GM18870 (cell line): ENCODE data around the gene SGIP1.
A peak's percentile ranks its signal among the peaks of the same experiment; 100 is the strongest.

Experiments used
- ATAC-seq: cut with Tn5 transposase; IDR thresholded peaks from one replicate; pipeline ENCODE4 v1.9.1; 2021; ENCODE audit warnings: moderate library complexity; ENCODE audit not compliant: unreplicated experiment

The SGIP1 gene

DNA sequence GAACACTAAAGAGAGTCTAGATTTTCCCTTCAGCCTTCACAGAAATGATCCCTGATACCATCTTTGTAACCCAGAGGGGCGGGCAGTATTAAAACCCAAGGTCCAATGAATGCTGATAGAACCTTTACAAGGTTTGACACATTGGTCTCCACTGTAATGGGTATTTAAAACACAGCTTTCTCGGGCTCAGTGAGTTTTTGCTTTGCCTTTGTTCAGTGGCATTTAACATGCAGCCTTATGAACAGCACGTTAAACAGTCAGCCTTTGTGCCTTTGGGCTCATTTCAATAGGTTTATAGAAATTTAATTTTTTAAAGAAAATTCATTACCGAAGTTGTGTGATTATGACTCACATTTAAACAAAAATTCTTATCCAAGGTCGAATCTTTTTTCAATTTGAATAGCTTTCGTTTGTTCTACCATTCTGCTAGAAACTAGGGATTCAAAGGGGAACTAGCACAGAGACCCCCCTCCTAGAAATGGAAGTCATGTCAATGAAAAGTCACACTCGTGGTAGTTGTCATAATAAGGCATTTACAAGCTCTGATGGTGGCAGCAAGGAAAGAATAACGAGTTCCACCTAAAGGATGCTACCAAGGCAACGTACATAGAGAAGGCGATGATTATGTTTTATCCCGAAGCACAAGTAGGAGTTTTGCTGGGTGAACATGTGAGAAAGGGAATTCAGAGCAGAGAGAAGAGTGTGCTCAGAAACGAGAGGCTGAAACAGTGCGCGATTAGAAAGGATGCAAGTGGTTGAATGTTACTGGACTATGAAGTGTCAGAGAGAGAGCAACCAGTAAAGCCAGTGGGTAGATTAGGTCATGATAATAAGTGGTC, 66.2 kb downstream of the SGIP1 start:
- ATAC-seq: no peak

DNA sequence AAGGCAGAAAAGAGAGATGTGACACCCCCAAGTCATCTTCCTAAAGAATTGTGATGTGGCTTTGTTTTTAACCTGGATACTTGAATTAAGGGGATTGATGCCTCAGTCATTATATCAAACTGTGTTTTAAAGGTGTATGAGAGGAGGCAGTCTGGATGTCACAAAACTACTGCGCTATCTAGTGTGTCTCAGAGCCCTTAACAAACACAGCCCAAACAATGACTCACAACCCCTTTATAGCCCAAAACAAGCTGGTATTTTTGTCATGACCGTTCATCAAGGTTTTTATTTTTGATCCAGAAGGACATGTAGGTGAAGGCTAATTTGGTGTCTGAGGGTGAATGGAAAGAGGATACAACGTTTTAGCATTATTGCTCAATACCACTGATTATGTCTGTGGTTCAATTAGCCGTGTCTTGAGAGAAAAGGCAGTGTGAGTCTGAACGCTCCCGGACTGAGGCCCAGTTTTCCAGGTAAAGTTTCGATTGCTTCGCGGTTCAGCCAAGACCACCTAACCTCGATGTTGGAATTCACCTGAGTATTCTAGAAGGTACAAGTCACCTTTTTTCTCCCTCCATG, 71.6 kb downstream of the SGIP1 start:
- no peak for ATAC-seq

DNA sequence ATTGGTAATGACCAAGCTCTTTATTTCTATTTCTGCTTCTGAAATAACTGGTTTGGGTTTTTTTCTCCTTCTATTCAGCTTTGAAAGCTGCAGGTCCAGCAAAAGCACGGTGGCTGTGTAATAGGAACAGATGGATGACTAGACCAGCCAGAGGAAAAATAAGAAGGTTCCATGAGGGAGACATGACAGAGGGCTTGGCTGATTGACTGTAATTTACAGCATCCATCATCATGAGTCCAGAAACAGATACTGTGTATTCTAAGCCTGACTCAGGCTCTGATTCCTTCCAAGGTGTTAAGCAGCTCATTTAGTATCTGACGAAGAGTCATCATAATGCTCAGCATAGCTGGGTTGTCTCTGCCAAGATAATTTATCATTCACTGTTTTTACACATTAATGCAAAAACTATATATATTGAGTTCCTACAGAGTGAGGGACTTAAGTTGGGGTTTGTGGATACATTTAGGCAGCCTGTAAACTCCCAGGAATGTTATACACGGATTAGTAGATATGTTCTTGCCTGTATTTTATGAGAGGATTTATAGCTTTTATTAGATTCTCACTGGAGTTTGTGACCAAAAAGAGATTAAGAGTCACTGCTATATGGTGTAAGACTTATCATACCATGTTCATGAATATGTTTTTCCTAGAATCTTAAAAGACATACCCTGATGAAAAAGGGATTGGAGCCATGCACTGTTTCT, 72.6 kb downstream of the SGIP1 start:
- ATAC-seq: no peak

DNA sequence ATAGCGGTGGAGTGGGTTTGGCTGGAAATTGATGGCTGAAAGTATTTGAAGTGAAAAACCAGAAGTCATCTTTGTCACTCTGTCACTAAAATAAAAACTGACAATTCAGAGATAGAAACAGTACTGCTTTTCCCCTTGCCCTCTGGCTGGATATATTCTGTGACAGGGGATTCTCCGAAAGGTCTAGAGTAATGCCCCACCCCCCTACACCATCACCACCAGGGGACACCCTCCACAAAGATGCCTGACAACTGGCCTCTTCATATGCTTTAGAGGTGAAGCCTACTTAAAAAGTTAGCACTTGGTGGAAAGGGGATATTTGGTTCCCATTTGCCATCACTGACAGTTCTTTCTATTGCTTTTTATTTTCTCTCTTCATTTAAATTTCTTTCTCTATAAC, 73.5 kb downstream of the SGIP1 start:
- no peak for ATAC-seq

DNA sequence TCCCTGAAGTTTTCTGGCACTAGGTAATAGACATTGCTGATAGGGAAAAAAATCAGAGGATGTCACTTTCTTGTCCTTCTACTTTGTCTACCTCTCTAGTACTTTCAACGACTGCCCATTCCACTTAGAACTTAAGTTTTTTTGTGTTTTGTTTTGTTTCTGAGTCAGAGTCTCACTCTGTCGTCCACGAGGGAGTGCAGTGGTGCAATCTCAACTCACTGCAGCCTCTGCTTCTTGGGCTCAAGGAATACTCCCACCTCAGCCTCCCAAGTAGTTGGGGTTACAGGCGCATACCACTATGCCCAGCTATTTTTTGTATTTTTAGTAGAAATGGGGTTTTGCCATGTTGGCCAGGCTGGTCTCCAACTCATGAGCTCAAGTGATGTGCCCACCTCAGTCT, 79.2 kb downstream of the SGIP1 start:
- ATAC-seq: no peak

DNA sequence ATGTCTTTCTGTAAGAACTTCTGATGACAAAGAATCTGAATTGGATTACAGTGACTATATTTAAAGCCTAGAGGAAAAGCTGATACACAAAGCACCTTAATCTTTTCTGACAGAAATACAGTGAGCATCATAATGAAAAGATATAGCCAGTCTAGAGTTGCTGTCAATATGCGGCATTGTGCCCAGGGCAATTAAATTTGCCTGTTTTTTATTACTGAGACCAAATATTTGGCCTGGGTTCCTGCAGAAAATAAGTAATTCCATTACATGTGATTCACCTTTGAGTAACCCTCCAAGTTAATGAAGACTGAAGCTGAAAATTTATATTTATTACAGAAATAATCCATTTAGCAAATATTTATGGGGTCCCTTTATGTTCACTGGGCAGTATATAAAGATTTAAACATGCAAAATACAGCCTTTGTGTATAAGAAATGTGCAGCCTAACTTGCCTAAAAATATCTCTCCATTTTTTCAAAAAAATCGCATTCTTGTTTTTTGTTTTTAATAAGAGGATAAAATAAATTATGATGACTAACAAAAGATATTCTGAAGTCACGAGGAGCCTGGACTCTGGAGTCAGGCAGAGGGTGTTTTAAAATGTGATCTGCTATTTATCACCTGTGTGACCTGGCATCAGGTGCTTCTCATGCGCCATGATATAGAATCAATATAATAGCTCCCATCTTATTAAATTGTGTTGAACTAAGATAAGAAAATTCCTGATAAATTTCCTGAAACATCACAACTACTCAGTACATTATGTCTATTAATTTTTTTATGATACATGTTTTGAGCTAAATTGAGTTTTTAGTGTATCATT, 83.6 kb downstream of the SGIP1 start:
- no peak for ATAC-seq

DNA sequence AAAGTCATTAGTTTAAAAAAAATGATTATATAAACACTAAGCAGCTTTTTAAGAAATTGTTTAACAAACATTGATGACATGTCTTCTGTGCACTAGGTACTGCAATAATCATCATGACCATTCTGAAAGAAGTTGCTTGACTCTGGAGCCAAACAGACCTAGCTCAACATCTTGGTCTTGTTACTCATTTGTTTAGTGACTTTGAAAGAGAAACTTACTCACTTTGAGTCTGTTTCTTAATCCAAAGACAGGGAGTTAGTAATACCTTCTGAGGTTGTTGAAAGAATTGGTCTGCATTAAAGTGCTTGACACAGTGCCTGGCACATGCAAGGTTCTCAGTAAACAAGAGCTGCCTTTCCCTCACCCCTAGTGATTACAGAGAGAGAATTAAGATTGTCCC, 84.4 kb downstream of the SGIP1 start:
- ATAC-seq: no peak

DNA sequence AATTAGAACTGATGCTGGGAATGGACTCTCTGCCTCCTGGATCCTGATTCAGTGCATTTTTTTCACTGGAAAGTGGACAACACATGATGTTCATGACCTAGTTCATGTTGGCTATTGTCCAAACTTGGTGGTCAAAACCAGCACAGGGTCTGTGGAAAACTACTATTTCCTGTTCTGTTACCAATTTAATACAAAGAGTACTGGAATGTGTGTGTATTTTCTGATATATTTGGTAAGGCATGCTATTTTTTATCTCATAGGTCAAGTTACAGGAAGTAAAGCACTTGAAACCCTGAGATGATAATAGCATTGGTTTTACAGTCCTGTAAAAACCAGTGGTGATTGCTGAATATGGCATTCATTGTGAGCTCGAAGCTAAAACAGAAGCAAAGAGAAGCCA, 89.9 kb downstream of the SGIP1 start:
- no peak for ATAC-seq

DNA sequence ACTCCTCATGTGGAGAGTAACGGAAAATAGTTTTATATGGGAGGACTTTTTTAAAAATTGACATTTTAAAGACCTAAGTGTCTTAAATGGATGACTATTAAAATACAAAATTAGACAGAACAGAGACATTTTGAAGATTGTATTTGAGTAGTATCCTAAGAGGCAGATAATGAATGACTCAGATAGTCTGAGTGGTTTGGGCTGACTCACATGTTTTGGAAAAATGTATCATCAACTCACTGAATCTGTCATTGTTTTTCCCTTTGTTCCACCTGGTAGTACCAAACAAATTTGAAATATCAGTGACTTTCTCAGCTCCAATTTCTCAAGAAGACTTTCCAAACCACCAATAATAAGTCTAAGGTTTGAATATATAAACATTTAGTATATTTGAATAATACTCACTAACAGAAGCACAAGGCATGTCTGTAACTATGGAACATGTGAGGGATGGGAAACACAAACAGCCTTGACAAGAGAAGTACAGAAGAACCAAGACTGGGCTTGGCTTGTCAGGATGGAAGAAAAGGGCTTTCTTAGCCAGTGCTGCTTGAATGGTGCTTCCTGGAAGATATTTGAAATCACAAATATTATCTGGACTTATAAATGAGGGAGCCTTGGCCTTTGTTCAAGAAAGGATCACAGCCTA, 90.6 kb downstream of the SGIP1 start:
- no peak for ATAC-seq

DNA sequence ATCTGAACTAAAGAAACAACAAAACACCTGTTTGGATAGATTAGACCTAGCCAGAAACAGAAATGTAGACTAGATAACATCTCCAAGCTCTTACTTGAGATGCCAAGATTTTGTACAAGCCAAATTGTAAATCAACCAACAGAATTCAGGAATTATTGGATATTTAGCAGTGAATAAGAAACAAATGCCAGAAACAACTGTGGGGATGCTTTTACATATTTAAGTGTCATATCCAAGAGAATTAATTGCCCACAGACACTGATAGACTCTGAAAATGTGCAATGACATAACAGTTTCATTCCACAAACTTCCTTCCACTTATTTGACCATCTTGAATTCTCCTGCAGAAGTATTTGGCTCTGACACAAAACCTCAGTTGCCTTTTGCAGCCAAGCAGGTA, 92.3 kb downstream of the SGIP1 start:
- no peak for ATAC-seq

DNA sequence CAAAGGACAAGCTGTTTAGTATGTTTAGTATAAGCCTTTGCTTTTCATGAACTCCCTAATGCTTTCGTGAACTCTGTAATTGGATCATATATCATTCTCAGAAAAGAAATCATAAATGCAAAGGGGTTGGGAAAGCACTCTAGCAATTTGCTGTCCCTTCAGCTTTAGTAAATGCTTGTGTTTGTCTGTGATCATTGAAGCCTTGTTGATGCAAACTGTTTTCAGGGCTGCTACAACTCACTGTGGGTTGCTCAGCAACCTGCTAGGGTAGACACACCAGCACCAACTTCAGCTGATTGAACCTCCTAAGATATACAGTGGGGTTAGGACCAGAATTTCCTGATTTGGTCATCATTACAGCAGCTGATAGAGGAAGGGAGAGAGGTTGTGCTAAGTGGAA, 95.0 kb downstream of the SGIP1 start:
- no peak for ATAC-seq

DNA sequence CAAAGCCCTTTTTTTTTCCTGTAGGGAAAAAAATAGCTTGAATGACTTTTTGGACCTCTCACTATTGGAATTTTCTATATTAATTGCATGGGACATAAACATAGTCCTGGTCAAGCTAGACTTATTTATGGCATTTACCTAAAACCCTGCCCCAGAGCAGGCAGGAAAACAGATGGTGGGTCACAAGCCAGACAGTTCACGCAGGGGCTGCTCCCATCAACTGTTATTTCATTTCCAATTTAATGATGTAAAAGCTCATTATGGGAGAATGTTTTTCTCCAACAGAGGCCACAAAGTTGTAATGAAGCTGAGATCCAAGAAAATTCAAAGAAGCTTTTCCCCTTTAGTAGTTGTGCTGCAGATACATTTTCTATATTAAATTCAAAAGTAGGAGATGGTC, 99.2 kb downstream of the SGIP1 start:
- ATAC-seq: no peak

DNA sequence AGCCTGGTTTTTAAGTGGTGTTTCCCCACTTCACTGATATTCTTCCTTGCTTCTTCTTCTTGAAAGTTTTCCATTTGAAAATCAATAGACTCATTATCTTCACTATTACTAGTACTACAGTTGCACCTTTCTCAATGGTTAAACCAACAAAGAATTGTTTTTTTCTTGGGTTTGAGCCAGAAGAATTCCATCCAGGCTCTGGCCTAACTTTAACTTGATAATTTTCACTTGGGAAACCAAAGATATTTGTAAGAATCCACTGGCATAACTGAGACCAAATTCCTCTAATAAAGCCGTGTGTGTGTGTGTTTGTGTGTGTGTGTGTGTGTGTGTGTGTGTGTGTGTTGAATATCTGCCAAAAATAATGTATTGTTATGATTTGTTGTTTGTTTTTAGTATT, 103.2 kb downstream of the SGIP1 start:
- no peak for ATAC-seq

DNA sequence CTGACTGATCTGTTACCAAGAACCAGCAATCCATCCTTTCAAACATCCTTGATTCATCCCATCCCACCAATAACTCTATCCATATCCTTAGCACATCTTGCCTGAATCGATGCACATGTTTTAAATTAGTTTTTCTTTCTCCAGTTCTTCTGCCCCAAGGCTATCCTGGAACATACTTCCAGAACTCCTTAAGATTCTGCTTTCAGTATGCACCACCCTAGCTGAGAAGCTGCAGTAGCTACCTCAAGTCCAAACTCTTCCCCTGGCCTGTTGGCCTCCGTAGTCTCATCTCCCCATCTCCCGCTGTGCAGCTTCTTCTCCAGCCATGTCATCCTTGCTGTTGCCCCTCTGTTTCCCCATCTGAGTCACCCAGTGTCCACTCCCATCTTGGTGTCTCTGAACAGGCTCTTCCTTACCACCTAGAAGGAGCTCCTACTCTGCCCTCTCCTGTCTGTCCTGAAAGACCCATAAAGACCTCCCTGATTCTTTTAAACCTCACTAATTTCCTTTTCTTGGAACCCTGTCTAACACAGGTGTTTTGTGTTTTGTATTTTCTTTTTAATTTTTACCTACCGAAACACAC, 108.0 kb downstream of the SGIP1 start:
- ATAC-seq: no peak

DNA sequence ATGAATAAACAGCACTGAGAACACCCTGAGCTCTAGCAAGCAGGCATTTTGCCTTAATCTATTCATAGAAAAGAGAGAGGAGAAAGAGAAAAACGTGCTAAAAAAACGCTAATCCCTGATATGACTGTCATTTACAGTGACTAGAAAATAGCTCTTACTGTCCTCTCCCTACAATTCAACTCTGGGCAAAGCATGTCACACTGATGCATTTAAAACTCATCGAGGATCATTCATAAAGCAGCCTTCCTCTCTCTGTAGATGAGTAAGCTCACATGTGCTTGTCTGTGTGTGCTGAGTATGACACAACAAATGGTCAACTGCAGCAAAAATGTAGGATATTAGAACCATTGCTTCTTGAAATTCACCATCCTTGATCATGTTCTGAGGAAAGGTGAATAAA, 109.0 kb downstream of the SGIP1 start:
- ATAC-seq: no peak

DNA sequence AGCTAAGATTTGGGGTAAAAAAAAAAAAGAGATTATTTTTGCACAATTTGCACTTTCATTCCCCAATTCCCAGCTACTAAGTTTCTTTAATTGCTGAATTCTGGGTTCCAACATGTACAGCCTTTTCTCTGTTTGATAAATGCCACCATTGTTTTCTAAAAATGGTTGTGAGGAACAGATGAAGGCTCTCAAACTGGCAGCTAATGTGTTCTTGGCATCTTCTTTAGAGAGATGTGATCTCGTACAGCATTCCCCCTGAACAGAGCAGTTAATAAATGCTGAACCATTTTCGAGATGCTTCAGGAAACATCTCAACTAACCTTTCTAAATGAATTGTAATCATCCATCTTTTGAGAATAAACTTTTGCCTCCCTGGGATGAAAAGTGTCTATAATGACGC, 110.4 kb downstream of the SGIP1 start:
- ATAC-seq: no peak

DNA sequence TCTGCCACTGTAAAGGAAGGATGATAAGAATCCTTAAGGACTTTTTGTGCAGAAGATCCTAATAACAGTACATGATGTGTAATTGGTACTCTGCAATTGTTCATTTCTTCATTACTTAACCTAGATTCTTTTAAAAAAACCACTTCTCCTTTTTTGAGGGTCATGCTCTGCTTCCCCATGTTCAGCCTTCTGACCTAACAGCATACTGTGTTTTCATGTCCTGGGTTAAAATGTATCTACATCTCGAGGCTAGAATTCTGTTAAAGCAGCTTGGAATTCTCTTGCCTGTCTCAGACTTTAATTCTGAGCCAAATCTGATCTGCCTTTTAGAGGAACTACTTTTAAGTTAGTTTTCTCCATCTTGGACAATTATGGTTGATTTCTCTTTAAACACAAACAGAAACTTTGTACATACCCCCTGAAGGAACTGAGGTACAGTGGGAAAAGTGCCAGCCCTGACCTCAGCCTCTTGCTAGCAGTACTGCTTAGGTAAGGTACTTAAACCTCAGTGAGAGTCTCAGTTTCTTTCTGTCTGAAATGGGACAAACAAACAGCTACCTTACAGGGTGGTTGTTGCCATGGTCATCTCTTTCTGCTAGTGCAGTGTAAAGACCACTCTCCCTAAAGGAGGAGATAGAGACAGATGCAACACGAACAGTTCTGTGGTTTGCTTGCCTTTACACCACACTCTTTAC, 115.1 kb downstream of the SGIP1 start:
- peak; percentile 88 for ATAC-seq

DNA sequence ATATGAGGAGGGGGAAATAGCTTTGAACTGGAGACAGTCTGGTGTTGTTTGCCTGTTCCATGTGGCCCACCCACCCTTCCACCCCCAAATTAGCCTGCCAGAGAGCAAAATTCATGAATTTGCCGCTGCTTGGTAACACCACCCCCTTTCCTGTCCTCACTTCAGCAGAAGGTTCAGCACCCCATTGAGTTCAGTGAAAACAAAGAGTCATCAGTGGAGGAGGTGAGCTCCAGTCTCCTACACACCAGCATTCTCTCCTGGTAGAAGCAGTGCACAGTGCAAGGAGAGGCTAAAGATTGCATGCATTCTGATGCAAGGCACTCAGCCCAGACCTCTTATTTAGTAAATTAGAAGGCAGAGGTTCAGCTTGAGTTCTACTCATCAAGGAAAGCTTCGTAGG, 118.6 kb downstream of the SGIP1 start:
- ATAC-seq: no peak

DNA sequence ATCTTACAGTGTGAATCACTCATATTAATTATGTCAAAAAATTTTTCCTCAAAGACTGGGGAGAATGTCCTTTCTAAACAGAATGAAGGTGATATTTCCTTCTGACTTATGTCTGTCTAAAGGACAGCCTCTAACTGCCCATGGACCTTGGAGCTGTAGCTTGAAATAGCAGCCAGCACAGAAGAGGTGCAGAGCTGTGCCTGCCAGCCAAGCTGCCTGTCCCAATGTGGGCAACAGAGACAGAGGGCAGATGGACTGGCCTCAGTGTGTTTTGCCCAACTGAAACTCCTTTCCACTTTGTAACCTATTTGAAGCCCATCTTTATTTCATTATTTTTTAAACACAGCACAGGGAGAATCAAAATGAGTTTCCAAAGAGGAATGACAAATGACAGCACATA, 120.7 kb downstream of the SGIP1 start:
- no peak for ATAC-seq

DNA sequence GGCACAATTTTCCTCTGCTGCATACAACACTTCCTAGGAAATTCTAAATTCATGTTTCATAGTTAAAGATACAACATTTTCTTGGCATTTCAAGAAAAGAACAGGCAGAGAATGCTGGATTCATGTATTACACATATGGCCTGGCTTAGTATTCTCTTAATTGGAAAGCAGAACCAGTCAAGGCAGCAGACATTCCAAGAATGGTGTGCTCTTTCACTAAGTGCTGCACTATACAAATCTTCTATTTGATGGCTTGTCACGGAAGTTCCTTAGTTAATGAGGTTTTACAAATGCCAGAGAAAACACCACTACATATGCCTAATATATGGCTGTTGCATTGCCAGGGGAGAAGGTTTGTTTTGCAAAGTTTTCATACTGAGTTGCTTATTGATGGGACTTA, 137.5 kb downstream of the SGIP1 start:
- ATAC-seq: no peak
